HUES64 (cell line): ENCODE data around the gene MEGF11.

Experiments used
- H3K27ac ChIP-seq: 2 replicates; pipeline ENCODE4 v1.7.0; 2013; ENCODE audit warnings: low read depth, low read length, inconsistent platforms
- H3K27me3 ChIP-seq: 2 replicates; pipeline ENCODE4 v1.6.1; 2013; ENCODE audit warnings: mild to moderate bottlenecking, low read length; ENCODE audit not compliant: insufficient read depth
- H3K36me3 ChIP-seq: 2 replicates; pipeline ENCODE4 v1.6.1; 2013; ENCODE audit warnings: mild to moderate bottlenecking, low read length; ENCODE audit not compliant: insufficient read depth
- H3K4me1 ChIP-seq: 2 replicates; pipeline ENCODE4 v1.6.1; 2013; ENCODE audit warnings: mild to moderate bottlenecking, low read length, moderate library complexity; ENCODE audit not compliant: insufficient read depth
- H3K4me3 ChIP-seq: 2 replicates; pipeline ENCODE4 v1.5.1; 2013; ENCODE audit warnings: mild to moderate bottlenecking, low read length, moderate library complexity
- H3K9ac ChIP-seq: 2 replicates; pipeline ENCODE4 v1.6.1; 2013; ENCODE audit warnings: mild to moderate bottlenecking, low read depth, low read length
- H3K9me3 ChIP-seq: 2 replicates; pipeline ENCODE4 v1.6.1; 2013; ENCODE audit warnings: low read depth, low read length; ENCODE audit not compliant: insufficient read depth
- WGBS: fragments of 150-250, 120-280 bp; methylation state at CpG from one replicate; pipeline ENCODE4 v1.1.7; 2013; ENCODE audit warnings: missing lambda C conversion rate; 5-methylcytosine and 5-hydroxymethylcytosine counted together

The MEGF11 gene

GRCh38 chr15:66097151-66098021 lies 156.2 kb downstream of the MEGF11 start:
- H3K9me3 ChIP-seq, result no peaks in the 10 kb centered on the region
- 92% methylated on average over 15 of the region's 15 CpGs for WGBS
- no peak overlapping the region for H3K27ac ChIP-seq
- no peak overlapping the region for H3K9ac ChIP-seq
- H3K36me3 ChIP-seq, result no peaks in the 10 kb centered on the region
- peaks cover 12% of the 10 kb centered on the region for H3K4me1 ChIP-seq
- H3K27me3 ChIP-seq, result no peaks in the 10 kb centered on the region
- H3K4me3 ChIP-seq, result no peak overlapping the region

- H3K27me3 ChIP-seq, result no peaks in the 10 kb centered on the region
These were observed 156.9 kb downstream of the MEGF11 start for GRCh38 chr15:66096688-66097058.

GRCh38 chr15:66095871-66096687 lies 157.5 kb downstream of the MEGF11 start:
- H3K4me3 ChIP-seq, result no peak overlapping the region
- peaks cover 1% of the 10 kb centered on the region; the same call in 1 of the 2 replicates for H3K4me1 ChIP-seq
- no peak overlapping the region for H3K27ac ChIP-seq
- no peaks in the 10 kb centered on the region for H3K9me3 ChIP-seq
- no peak overlapping the region for H3K9ac ChIP-seq
- no peaks in the 10 kb centered on the region for H3K36me3 ChIP-seq
- 78% methylated on average over 15 of the region's 15 CpGs for WGBS
- H3K27me3 ChIP-seq, result no peaks in the 10 kb centered on the region

More at GRCh38 chr15:66096688-66097058, 156.9 kb downstream of the MEGF11 start:
- WGBS, result 83% methylated on average over 5 of the region's 5 CpGs
- Histone ChIP-seq H3K27ac (no peak overlapping the region), H3K4me3 (no peak overlapping the region), H3K4me1 (peaks cover 7% of the 10 kb centered on the region), H3K9ac (no peak overlapping the region), H3K9me3 (no peaks in the 10 kb centered on the region), H3K36me3 (no peaks in the 10 kb centered on the region)

DNA sequence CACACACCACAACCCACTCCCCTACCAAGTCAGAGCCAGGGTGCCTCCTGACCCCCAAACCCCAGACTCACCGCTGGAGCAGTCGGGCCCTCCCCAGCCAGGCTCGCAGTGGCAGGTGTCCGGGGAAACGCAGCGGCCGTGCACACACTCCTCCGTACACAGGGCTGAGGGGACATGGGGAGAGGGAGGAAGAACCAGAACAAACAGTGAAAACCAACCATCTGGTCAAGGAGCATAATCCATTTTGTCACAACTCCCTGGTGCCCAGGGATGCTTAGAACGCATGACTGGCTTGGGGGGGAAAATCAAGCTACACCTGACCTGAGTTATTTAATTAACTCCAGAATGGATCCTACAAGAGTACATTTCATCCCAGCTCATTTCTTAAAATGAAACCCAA lies 159.2 kb downstream of the MEGF11 start:
- H3K4me1 ChIP-seq, result no peaks in the 10 kb centered on the region
- no peak overlapping the region for H3K4me3 ChIP-seq
- no peaks in the 10 kb centered on the region for H3K27me3 ChIP-seq
- H3K36me3 ChIP-seq, result no peaks in the 10 kb centered on the region
- no peak overlapping the region for H3K27ac ChIP-seq
- H3K9me3 ChIP-seq, result no peaks in the 10 kb centered on the region
- WGBS, result 92% methylated on average over 9 of the region's 9 CpGs
- H3K9ac ChIP-seq, result no peak overlapping the region

- Histone ChIP-seq H3K36me3 (no peaks in the 10 kb centered on the region), H3K9me3 (no peaks in the 10 kb centered on the region), H3K9ac (no peak overlapping the region), H3K4me1 (no peaks in the 10 kb centered on the region), H3K4me3 (no peak overlapping the region), H3K27me3 (no peaks in the 10 kb centered on the region), H3K27ac (no peak overlapping the region)
- 91% methylated on average over 7 of the region's 7 CpGs for WGBS
These were observed 161.2 kb downstream of the MEGF11 start for GRCh38 chr15:66092053-66093016.

DNA sequence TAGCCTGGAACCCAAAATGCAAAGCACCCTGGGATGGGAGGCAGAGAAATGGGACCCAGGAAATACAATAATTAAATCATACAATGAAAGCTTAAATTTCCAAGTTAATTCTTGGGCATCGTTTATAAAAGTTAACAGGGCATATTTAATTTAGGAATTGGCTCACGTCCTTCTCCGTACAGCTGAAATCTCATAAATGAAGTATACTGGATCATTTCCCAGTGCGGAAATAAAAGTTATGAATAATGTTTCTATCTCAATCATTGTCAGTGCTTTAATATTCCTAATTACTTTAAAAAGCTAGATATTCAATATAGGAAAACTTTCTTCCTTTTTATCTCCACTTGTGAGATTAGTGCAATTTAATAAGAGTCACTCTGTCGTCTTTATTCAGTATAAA lies 164.0 kb downstream of the MEGF11 start:
- H3K4me3 ChIP-seq, result no peak overlapping the region
- H3K9ac ChIP-seq, result no peak overlapping the region
- no peaks in the 10 kb centered on the region for H3K4me1 ChIP-seq
- no peak overlapping the region for H3K27ac ChIP-seq
- 98% methylated on average over 3 of the region's 5 CpGs for WGBS
- no peaks in the 10 kb centered on the region for H3K36me3 ChIP-seq
- H3K9me3 ChIP-seq, result no peaks in the 10 kb centered on the region
- no peaks in the 10 kb centered on the region for H3K27me3 ChIP-seq

GRCh38 chr15:66089049-66089448 lies 164.5 kb downstream of the MEGF11 start:
- H3K9me3 ChIP-seq, result no peaks in the 10 kb centered on the region
- no peaks in the 10 kb centered on the region for H3K4me1 ChIP-seq
- no peak overlapping the region for H3K4me3 ChIP-seq
- H3K27ac ChIP-seq, result no peak overlapping the region
- H3K9ac ChIP-seq, result no peak overlapping the region
- H3K36me3 ChIP-seq, result no peaks in the 10 kb centered on the region
- H3K27me3 ChIP-seq, result no peaks in the 10 kb centered on the region
- WGBS, result 96% methylated on average over 7 of the region's 7 CpGs

GRCh38 chr15:66085128-66085527 lies 168.4 kb downstream of the MEGF11 start:
- H3K9me3 ChIP-seq, result no peaks in the 10 kb centered on the region
- H3K27me3 ChIP-seq, result no peaks in the 10 kb centered on the region
- no peaks in the 10 kb centered on the region for H3K4me1 ChIP-seq
- H3K4me3 ChIP-seq, result no peak overlapping the region
- no peak overlapping the region for H3K9ac ChIP-seq
- no peak overlapping the region for H3K27ac ChIP-seq
- H3K36me3 ChIP-seq, result no peaks in the 10 kb centered on the region
- WGBS, result 73% methylated on average over 6 of the region's 6 CpGs

DNA sequence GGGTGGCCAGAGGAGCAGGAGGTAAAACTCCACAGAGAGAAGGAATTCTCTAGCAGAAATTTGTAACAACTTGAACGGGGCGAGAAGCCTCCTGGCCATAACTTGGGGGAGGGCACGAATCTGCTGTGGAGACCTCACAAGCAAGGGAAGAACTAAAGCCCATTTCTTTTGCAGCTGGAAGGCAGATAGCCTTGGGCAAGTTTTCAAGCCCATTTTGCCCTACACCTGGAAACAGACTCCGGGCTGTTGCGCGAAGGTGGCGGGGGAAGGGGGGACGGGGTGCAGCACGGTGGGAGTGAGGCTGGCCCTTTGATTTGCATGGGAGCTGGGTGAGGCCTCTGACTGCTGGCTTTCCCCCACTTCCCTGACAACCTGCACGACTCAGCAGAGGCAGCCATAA lies 168.8 kb downstream of the MEGF11 start:
- Histone ChIP-seq H3K27ac (no peak overlapping the region), H3K9ac (no peak overlapping the region), H3K4me1 (no peaks in the 10 kb centered on the region), H3K4me3 (no peak overlapping the region), H3K36me3 (no peaks in the 10 kb centered on the region), H3K27me3 (no peaks in the 10 kb centered on the region), H3K9me3 (no peaks in the 10 kb centered on the region)
- 75% methylated on average over 10 of the region's 10 CpGs for WGBS

GRCh38 chr15:66080717-66081398 lies 172.7 kb downstream of the MEGF11 start:
- Histone ChIP-seq H3K27ac (no peak overlapping the region), H3K36me3 (no peaks in the 10 kb centered on the region), H3K9ac (no peak overlapping the region), H3K4me1 (no peaks in the 10 kb centered on the region), H3K27me3 (no peaks in the 10 kb centered on the region), H3K4me3 (no peak overlapping the region), H3K9me3 (no peaks in the 10 kb centered on the region)
- WGBS, result 72% methylated on average over 23 of the region's 23 CpGs
